Ishikawa (cell line): ENCODE measurements around the gene RAB28.
A peak's percentile ranks its signal among the peaks of the same experiment; 100 is the strongest.

Experiments
- CEBPB ChIP-seq: IDR thresholded peaks from 2 replicates; pipeline ENCODE4 v1.6.1; 2012
- CREB1 ChIP-seq: IDR thresholded peaks from 2 replicates; pipeline ENCODE4 v1.6.1; 2012; ENCODE audit warnings: low read depth
- EGR1 ChIP-seq: IDR thresholded peaks from 2 replicates; pipeline ENCODE4 v1.6.1; 2012
- EP300 ChIP-seq: IDR thresholded peaks from 2 replicates; pipeline ENCODE4 v1.6.1; 2012; ENCODE audit warnings: borderline replicate concordance
- FOXM1 ChIP-seq: IDR thresholded peaks from 2 replicates; pipeline ENCODE4 v1.6.1; 2012; ENCODE audit warnings: low read depth, borderline replicate concordance
- MAX ChIP-seq: IDR thresholded peaks from 2 replicates; pipeline ENCODE4 v1.6.1; 2012
- NFIC ChIP-seq: IDR thresholded peaks from 2 replicates; pipeline ENCODE4 v1.6.1; 2012
- RAD21 ChIP-seq: IDR thresholded peaks from 2 replicates; pipeline ENCODE4 v1.6.1; 2012; ENCODE audit warnings: low read depth
- REST ChIP-seq: IDR thresholded peaks from 2 replicates; pipeline ENCODE4 v1.6.1; 2012; ENCODE audit warnings: low read depth, mild to moderate bottlenecking
- TAF1 ChIP-seq: IDR thresholded peaks from 2 replicates; pipeline ENCODE4 v1.6.1; 2012; ENCODE audit warnings: low read depth, mild to moderate bottlenecking
- TCF12 ChIP-seq: IDR thresholded peaks from 2 replicates; pipeline ENCODE4 v1.6.1; 2012; ENCODE audit warnings: low read depth
- TEAD4 ChIP-seq: IDR thresholded peaks from 2 replicates; pipeline ENCODE4 v1.6.1; 2012
- USF1 ChIP-seq: IDR thresholded peaks from 2 replicates; pipeline ENCODE4 v1.6.1; 2012
- YY1 ChIP-seq: IDR thresholded peaks from 2 replicates; pipeline ENCODE4 v1.6.1; 2012; ENCODE audit warnings: low read depth
- ZBTB7A ChIP-seq: IDR thresholded peaks from 2 replicates; pipeline ENCODE4 v1.6.1; 2012; ENCODE audit warnings: low read depth

The RAB28 gene

GRCh38 chr4:13441506-13441905 is 42.6 kb downstream of the RAB28 start:
- no peak for TF ChIP-seq NFIC
- no peak for TF ChIP-seq TEAD4

- no peak for TF ChIP-seq RAD21
- TF ChIP-seq ZBTB7A: no peak
- no peak for TF ChIP-seq CREB1
- TF ChIP-seq EGR1: no peak
- no peak for TF ChIP-seq USF1
- no peak for TF ChIP-seq TCF12
These were observed 47.2 kb downstream of the RAB28 start for GRCh38 chr4:13436962-13437361.

- no peak for TF ChIP-seq YY1
- TF ChIP-seq ZBTB7A: no peak
- TF ChIP-seq REST: no peak
These were observed 51.7 kb downstream of the RAB28 start for GRCh38 chr4:13432453-13432852.

- TF ChIP-seq RAD21: peak; percentile 60
- no peak for TF ChIP-seq CREB1
These were observed 53.1 kb downstream of the RAB28 start for GRCh38 chr4:13430834-13431568.

GRCh38 chr4:13427599-13428325 is 56.4 kb downstream of the RAB28 start:
- no peak for TF ChIP-seq NFIC
- TF ChIP-seq TEAD4: no peak
- no peak for TF ChIP-seq USF1
- no peak for TF ChIP-seq RAD21
- no peak for TF ChIP-seq TAF1
- no peak for TF ChIP-seq CREB1
- TF ChIP-seq REST: no peak
- no peak for TF ChIP-seq MAX
- TF ChIP-seq TCF12: no peak
- no peak for TF ChIP-seq CEBPB
- TF ChIP-seq EP300: no peak
- TF ChIP-seq ZBTB7A: no peak
- no peak for TF ChIP-seq YY1
- no peak for TF ChIP-seq EGR1
- TF ChIP-seq FOXM1: no peak

GRCh38 chr4:13415068-13415785 is 68.9 kb downstream of the RAB28 start:
- TF ChIP-seq EP300 (no peak), TCF12 (no peak), REST (no peak), CEBPB (no peak), YY1 (no peak), TEAD4 (no peak), MAX (no peak), ZBTB7A (no peak), USF1 (no peak), EGR1 (no peak)
